HCT116 (cell line): ENCODE results near the gene CELF4.

ENCODE experiments used
- CEBPB ChIP-seq: IDR thresholded peaks from 2 replicates; pipeline ENCODE4 v1.6.1; 2012; ENCODE audit warnings: low read depth
- CTCF ChIP-seq, 3 experiments: fragments of 200-600 bp in 1 of 3; sonication (generic) in 1 of 3; IDR thresholded peaks in 2 of 3; conservative IDR thresholded peaks in 1 of 3; 2 replicates each; pipeline ENCODE4 v1.5.1; 2012 to 2017; ENCODE audit warnings: low read depth in 2 of 3, low read length in 2 of 3, antibody characterized with exemption in 1 of 3, borderline replicate concordance in 1 of 3, control low read depth in 1 of 3, mild to moderate bottlenecking in 1 of 3, mixed read lengths in 1 of 3, mixed run types in 1 of 3, moderate library complexity in 1 of 3; ENCODE audit not compliant: insufficient read depth in 1 of 3
- EZH2 ChIP-seq: fragments of 200-600 bp; sonication (generic); IDR thresholded peaks from 2 replicates; pipeline ENCODE4 v1.6.1; 2017; ENCODE audit warnings: antibody characterized with exemption, mixed run types
- MAX ChIP-seq: IDR thresholded peaks from 2 replicates; pipeline ENCODE4 v1.6.1; 2012
- POLR2A ChIP-seq: IDR thresholded peaks from 2 replicates; pipeline ENCODE4 v1.7.0; 2011; ENCODE audit warnings: borderline replicate concordance; ENCODE audit not compliant: insufficient read depth, insufficient read length; ENCODE audit errors: extremely low read depth
- POLR2AphosphoS5 ChIP-seq: IDR thresholded peaks from 2 replicates; pipeline ENCODE4 v1.6.1; 2011; ENCODE audit warnings: mild to moderate bottlenecking, low read depth, low read length, moderate library complexity
- RAD21 ChIP-seq: IDR thresholded peaks from 2 replicates; pipeline ENCODE4 v1.6.1; 2012; ENCODE audit warnings: low read depth, mild to moderate bottlenecking
- REST ChIP-seq: IDR thresholded peaks from 2 replicates; pipeline ENCODE4 v1.6.1; 2012; ENCODE audit warnings: low read depth
- SIN3A ChIP-seq: IDR thresholded peaks from 2 replicates; pipeline ENCODE4 v1.6.1; 2012; ENCODE audit warnings: low read depth
- SRF ChIP-seq: IDR thresholded peaks from 2 replicates; pipeline ENCODE4 v1.6.1; 2012; ENCODE audit warnings: low read depth

GRCh38 chr18:37482002-37482401 lies 83.6 kb downstream of the CELF4 start:
- TF ChIP-seq POLR2A (no peak), EZH2 (no peak), MAX (no peak), REST (no peak), CTCF (IDR thresholded peaks at IDR 0.05 in 2 of 3, conservative IDR thresholded peaks at IDR 0.05 in 1 of 3; ENCODE audit: borderline replicate concordance in 1 of 3, insufficient read depth in 1 of 3, low read depth in 2 of 3, low read length in 2 of 3) (no peak), SIN3A (no peak), POLR2AphosphoS5 (no peak), RAD21 (no peak), CEBPB (no peak), SRF (no peak)
